HepG2 (cell line): ENCODE data around the gene PTPRH. TPM values are rescaled to one million over a fixed set of nuclear protein-coding genes. Genes with fewer than 3 reads are reported as not detected.
A peak's percentile ranks its signal among the peaks of the same experiment; 100 is the strongest.

Experiments
- ATF4 ChIP-seq, 2 experiments: fragments of 450-650 bp in 1 of 2; sonication (generic) in 1 of 2; formaldehyde crosslinking; IDR thresholded peaks; 2 replicates each; pipeline versions ENCODE4 v1.5.0 to v1.8.0; 2020 to 2022; ENCODE audit warnings: mild to moderate bottlenecking in 1 of 2, missing genetic modification reagents in 1 of 2
- CEBPZ ChIP-seq: IDR thresholded peaks from 2 replicates; pipeline ENCODE4 v1.6.1; 2012; ENCODE audit warnings: low read length, improper control_type of control experiment
- FOXO4 ChIP-seq: sonication (generic); formaldehyde crosslinking; conservative IDR thresholded peaks from 2 replicates; pipeline ENCODE4 v1.8.1; 2023; ENCODE audit warnings: missing genetic modification reagents
- LCORL ChIP-seq, 2 experiments: fragments of 450-650 bp in 1 of 2; sonication (generic) in 1 of 2; formaldehyde crosslinking in 1 of 2; IDR thresholded peaks; 2 replicates each; pipeline versions ENCODE4 v1.5.0 to v1.6.1; 2017 to 2020; ENCODE audit warnings: antibody characterized with exemption in 1 of 2, missing genetic modification reagents in 1 of 2
- MAX ChIP-seq: IDR thresholded peaks from 2 replicates; pipeline ENCODE4 v1.6.1; 2012; ENCODE audit warnings: inconsistent platforms
- PHF20 ChIP-seq: sonication (generic); formaldehyde crosslinking; IDR thresholded peaks from 2 replicates; pipeline ENCODE4 v1.5.0; 2020; ENCODE audit warnings: mild to moderate bottlenecking, missing genetic modification reagents
- SAP130 ChIP-seq: IDR thresholded peaks from 2 replicates; pipeline ENCODE4 v1.6.1; 2016; ENCODE audit warnings: low read depth
- SKI ChIP-seq: fragments of 450-650 bp; IDR thresholded peaks from one replicate; pipeline ENCODE4 v1.6.1; 2018; ENCODE audit warnings: mild to moderate bottlenecking; ENCODE audit not compliant: partially characterized antibody
- SMAD3 ChIP-seq: sonication (generic); formaldehyde crosslinking; IDR thresholded peaks from 2 replicates; pipeline ENCODE4 v1.4.0; 2020; ENCODE audit warnings: missing genetic modification reagents
- TBX2 ChIP-seq: sonication (generic); formaldehyde crosslinking; IDR thresholded peaks from 2 replicates; pipeline ENCODE4 v1.5.0; 2020; ENCODE audit warnings: missing genetic modification reagents, mild to moderate bottlenecking, borderline replicate concordance
- TP53 ChIP-seq: sonication (generic); formaldehyde crosslinking; conservative IDR thresholded peaks from 2 replicates; pipeline ENCODE4 v1.4.0; 2020; ENCODE audit warnings: missing genetic modification reagents
- ZNF142 ChIP-seq: sonication (generic); formaldehyde crosslinking; IDR thresholded peaks from 2 replicates; pipeline ENCODE4 v1.4.0; 2020; ENCODE audit warnings: missing genetic modification reagents
- ZNF333 ChIP-seq: sonication (generic); formaldehyde crosslinking; IDR thresholded peaks from 2 replicates; pipeline ENCODE4 v1.4.0; 2020; ENCODE audit warnings: mild to moderate bottlenecking, missing genetic modification reagents, borderline replicate concordance
- ZNF547 ChIP-seq: sonication (generic); formaldehyde crosslinking; IDR thresholded peaks from 2 replicates; pipeline ENCODE4 v1.5.1; 2020; ENCODE audit warnings: mild to moderate bottlenecking, missing genetic modification reagents
- ZNF616 ChIP-seq: sonication (generic); formaldehyde crosslinking; IDR thresholded peaks from 2 replicates; pipeline ENCODE4 v1.5.0; 2020; ENCODE audit warnings: low read depth, mild to moderate bottlenecking, missing genetic modification reagents
- ZNF816 ChIP-seq: sonication (generic); formaldehyde crosslinking; IDR thresholded peaks from 2 replicates; pipeline ENCODE4 v1.8.0; 2022; ENCODE audit warnings: missing genetic modification reagents, mild to moderate bottlenecking, borderline replicate concordance
- polyA plus RNA-seq, 8 experiments: library from polyadenylated mRNA; depleted of rRNA in 3 of 8; stranded (reverse) in 7 of 8; unstranded in 1 of 8; fragments of >200 nt; fragmentation: Illumina TruSeq in 4 of 8; extraction: Trizol in 4 of 8; gene quantifications; 2 replicates each; pipeline versions ENCODE4 v1.2.1 to v1.2.3, GENCODE V29; 2011 to 2016; ENCODE audit warnings: low read depth in 4 of 8, missing spikeins in 1 of 8, mixed read lengths in 1 of 8; ENCODE audit not compliant: insufficient read depth in 1 of 8
- total RNA-seq, 5 experiments: library from RNA; depleted of rRNA; stranded (reverse); fragments of >200 nt; fragmentation: Illumina TruSeq; extraction: Trizol; gene quantifications; 2 replicates each; pipeline ENCODE4 v1.2.3, GENCODE V29; 2016; ENCODE audit warnings: low read depth in 1 of 5

PTPRH gene
- total and polyA plus RNA-seq, 2 of the 13 experiments (the other 11 are each of a cell fraction or from before 2014, with no cell fraction given) = 14.7 to 125 TPM

- TF ChIP-seq ZNF142 = no peak
- 0 out of 2 replicates have a peak, but pooled peaks have one; percentile 36 for TF ChIP-seq ZNF333
- no peak for TF ChIP-seq SKI
- TF ChIP-seq LCORL (IDR thresholded peaks at IDR 0.05) = no peak
- peak; percentile 66 for TF ChIP-seq LCORL (CRISPR knock-in tag; IDR thresholded peaks at IDR 0.05)
- no peak for TF ChIP-seq ZNF616 (CRISPR knock-in tag)
- TF ChIP-seq SMAD3 (CRISPR knock-in tag) = 0 out of 2 replicates have a peak, but pooled peaks have one; percentile 50
- 0 out of 2 replicates have a peak, but pooled peaks have one; percentile 37 for TF ChIP-seq ZNF547
- no peak for TF ChIP-seq CEBPZ
- TF ChIP-seq FOXO4 (CRISPR knock-in tag) = 0 out of 2 replicates have a peak, but pooled peaks have one; percentile 78
- no peak for TF ChIP-seq ZNF816 (CRISPR knock-in tag)
- peak; percentile 22; the same call in 1 of the 2 replicates for TF ChIP-seq TBX2 (CRISPR knock-in tag)
- TF ChIP-seq ATF4 (CRISPR knock-in tag; IDR thresholded peaks at IDR 0.05) = 0 out of 4 replicates have a peak, but pooled peaks of 1 of the 2 experiments have one; percentile 10
- no peak for TF ChIP-seq PHF20 (CRISPR knock-in tag)
- TF ChIP-seq SAP130 (CRISPR knock-in tag) = peak; percentile 84
- no peak for TF ChIP-seq TP53 (CRISPR knock-in tag)
- TF ChIP-seq MAX = peak; percentile 80; the same call in 1 of the 2 replicates
Observed at GRCh38 chr19:55179606-55180484, 29.5 kb downstream of the PTPRH start, which contains the start of gene SYT5 (continued).
